ENCODE results near the gene KCNMA1. TPM values are rescaled to one million over a fixed set of nuclear protein-coding genes. Genes with fewer than 3 reads are reported as not detected.
A peak's percentile ranks its signal among the peaks of the same experiment; 100 is the strongest.
"Not testable (repeated sequence)": the region's sequence is repeated elsewhere in the genome, so short reads cannot be mapped to it uniquely, and the experiment has no call there.

KCNMA1 gene
- total RNA-seq, 1 donor from 2014 or later, result 44.0 TPM

DNA sequence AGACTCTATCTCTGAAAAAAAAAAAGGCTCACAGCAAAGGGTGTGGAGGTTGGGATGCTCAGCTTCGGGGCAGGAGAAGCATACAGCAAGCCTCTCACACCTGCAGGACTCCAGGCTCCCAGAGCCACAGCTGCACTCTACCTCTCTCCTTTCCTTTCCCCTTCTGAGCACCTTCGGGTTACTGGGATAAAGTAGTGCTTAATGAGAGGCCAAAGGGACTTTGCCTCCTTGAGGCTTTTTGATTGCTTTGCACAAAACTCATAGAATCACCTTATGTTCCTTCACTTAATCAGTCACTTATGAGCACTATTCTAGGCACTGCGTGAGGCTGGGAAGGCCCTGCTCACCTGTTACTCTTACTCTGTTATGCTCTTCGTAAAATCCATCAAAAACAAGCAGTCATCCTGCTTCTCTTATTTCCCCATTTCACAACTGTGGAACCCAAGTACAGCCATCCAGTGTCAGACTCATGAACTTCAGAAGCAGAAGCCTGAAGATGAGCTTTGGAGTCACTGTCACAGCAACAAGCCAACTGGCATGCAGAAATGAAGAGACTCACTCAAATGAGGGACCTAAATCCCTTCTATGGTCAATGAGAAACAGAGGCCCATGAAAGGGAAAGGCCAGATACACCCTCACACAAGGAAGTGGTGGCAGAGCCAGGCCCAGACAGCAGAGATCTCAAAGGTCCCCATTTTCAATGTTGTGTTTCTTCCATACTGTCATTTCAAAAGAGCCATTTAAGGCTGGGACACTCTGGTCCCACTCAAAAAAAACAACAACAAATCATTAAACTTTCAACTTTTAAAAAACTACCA lies 205.4 kb downstream of the KCNMA1 start:
- ATAC-seq, result no peak
- DNase-seq (ENCODE audit: low spot score), result no peak

- DNase-seq (ENCODE audit: low spot score) (no peak), ATAC-seq (peak; percentile 63)
Measured at GRCh38 chr10:77431209-77431611, 206.4 kb downstream of the KCNMA1 start.

DNA sequence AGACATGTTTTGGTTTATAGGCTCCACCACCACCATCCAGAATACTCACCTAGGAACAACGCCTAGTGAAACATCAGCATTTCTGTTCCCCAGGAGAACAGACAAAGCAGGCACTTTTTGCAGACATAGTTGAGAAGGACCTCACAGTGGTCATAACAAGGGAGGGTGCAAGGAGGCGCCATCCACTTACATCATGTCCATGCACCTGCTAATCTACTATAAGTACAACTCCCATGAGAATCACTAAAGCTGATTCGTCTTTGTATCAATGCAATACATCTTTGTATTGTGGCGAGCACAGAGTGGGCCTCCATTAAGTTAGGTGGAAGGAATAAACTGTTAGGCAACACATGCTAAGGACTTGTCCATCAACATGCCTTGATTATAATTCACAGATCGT lies 207.1 kb downstream of the KCNMA1 start:
- ATAC-seq (no peak), DNase-seq (ENCODE audit: low spot score) (no peak)

DNA sequence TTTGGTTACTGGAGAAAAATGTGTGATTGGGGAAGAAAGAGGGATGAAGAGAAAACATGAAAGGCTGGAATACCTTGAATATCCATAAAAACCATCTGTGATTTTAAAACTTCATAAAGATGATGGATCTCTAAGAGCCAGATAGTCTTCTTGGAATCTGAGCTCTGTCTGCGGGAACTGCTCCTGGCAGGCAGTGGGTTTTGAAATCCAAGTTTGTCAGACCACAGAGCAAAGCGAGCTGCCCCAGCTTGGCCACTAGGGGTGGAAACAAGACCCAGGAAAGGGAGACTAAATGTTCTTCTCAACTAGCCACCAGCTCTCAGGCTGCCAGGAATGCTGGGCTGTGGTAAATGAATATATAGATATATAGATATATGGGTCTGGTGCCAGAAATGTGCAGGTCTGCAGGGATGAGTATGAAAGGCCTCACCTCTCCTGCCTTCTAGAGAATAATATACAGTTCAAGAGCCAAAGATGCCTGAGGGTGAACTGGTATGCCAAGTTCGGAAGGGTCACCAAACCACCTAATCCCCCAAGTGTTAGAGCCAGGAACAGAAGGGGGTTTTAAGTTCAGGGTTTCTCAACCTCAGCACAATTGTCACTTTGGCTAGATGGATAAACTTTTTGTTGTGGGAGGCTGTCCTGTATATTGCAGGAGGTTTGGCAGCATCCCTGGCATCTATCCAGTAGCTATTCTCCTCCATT lies 208.8 kb downstream of the KCNMA1 start:
- no peak for DNase-seq (ENCODE audit: low spot score)

GRCh38 chr10:77424257-77424656 lies 213.4 kb downstream of the KCNMA1 start:
- ATAC-seq, result no peak
- DNase-seq (ENCODE audit: low spot score), result no peak

More for the DNA sequence above, 208.8 kb downstream of the KCNMA1 start:
- peak; percentile 83 for ATAC-seq

DNA sequence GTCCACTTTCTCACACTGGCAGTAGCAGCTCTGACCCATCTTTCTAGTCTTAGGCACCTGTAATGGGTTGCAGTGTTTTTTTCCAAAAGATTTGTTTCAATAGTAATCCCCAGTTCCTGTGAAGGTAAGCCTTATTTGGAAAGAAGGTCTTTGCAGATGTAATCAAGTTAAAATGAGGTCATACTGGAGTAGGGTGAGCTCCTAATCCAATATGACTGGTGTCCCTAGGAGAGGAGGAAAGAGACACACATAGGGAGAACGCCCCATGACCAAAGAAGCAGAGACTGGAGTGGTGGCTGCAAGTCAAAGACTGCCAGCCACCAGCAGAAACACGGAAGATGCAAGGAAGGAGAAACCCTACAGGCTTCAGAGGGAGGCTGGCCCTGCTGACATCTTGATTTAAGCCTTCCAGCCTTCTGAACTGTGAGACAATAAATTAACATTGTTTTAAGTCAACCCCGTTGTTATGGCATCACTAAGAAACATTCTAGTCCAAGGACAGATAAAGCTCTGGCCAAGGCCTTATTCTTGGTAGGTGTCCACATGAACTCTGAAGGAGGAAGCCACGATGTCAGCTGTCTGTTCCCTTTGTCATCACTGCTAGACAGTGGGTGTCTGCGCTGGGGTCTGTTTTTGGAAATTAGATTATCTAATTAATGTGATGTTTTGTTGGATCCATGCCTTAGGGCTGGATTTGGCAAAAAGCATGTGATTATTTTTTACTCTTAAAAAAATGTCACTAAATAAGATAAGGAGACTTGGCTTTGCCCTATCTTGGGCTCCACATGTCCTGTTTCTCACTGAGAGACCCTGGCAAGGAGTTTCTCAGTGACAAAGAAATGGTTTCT lies 214.9 kb downstream of the KCNMA1 start:
- DNase-seq (ENCODE audit: low spot score) (no peak), ATAC-seq (no peak)

GRCh38 chr10:77421591-77421990 lies 216.0 kb downstream of the KCNMA1 start:
- DNase-seq (ENCODE audit: low spot score) (no peak), ATAC-seq (no peak)

DNA sequence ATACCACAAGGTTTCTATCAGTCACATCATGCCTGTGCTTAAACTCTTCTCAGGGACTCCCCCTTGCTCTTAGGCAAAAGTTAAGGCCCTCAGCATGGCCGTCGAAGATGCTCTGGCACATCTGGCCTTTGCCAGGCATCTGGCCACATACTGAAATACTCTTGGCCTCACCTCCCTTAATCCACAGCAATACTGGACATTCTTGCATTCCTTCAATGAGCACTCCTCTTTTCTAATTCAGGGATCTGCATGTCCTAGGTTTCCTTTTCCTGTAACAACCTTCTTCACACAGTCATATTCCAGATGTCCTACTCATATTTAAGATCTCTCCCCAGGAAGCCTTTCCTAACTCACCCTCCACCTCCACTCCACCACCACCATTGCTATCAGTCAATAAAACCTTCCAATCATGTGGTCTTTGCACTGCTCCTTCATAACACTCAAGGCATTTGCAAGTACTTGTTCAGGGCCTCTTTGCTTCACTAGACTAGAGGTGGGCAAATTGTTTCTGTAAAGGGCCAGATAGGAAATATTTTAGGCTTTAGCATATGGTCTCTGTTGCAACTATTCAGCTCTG lies 216.6 kb downstream of the KCNMA1 start:
- DNase-seq (ENCODE audit: low spot score) (no peak), ATAC-seq (no peak)

GRCh38 chr10:77419979-77420378 lies 217.6 kb downstream of the KCNMA1 start:
- DNase-seq (ENCODE audit: low spot score) (no peak), ATAC-seq (no peak)

DNA sequence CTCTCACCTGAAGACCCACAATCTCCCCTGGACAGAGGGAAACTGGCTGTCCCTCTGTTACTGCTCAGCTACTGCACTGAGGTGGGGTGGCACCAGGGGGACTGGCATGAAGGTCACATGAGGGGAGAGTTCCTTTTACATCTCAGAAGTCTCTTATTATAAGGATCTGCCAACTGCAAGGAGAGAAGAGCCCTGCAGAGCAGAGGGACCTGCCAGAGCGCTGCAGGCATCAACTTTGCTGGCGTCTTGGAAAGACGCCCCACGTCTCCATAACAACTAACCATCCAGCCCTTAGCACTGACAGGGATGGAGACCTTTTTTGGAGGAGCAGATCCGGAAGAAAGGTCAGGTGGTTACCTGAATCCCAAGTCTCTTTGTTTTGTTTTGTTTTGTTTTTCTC lies 218.6 kb downstream of the KCNMA1 start:
- DNase-seq (ENCODE audit: low spot score), result no peak
- no peak for ATAC-seq

- peak; percentile 51 for ATAC-seq
- no peak for DNase-seq (ENCODE audit: low spot score)
Measured at GRCh38 chr10:77417806-77418640, 219.6 kb downstream of the KCNMA1 start.

DNA sequence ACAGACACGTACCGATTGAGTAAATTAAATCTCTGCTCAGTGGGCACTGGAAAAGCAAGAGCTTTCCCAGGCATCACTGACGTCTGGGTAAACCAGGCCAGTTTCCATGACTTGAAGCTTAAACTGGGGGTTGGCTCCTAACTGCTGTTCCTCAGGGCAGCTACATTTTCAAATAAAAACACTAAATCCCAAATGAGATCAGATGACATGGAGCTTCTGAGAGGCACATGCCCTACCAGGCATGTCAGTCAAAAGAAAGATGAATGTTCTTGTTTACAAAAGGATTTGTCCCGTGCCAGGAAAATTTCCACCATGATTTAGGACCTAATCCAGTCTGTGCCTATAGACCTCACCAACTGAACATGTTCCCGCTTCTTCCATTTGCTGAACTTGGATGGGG lies 220.2 kb downstream of the KCNMA1 start:
- DNase-seq (ENCODE audit: low spot score) (no peak), ATAC-seq (no peak)

GRCh38 chr10:77416311-77417135 lies 221.1 kb downstream of the KCNMA1 start:
- ATAC-seq, result no peak

DNA sequence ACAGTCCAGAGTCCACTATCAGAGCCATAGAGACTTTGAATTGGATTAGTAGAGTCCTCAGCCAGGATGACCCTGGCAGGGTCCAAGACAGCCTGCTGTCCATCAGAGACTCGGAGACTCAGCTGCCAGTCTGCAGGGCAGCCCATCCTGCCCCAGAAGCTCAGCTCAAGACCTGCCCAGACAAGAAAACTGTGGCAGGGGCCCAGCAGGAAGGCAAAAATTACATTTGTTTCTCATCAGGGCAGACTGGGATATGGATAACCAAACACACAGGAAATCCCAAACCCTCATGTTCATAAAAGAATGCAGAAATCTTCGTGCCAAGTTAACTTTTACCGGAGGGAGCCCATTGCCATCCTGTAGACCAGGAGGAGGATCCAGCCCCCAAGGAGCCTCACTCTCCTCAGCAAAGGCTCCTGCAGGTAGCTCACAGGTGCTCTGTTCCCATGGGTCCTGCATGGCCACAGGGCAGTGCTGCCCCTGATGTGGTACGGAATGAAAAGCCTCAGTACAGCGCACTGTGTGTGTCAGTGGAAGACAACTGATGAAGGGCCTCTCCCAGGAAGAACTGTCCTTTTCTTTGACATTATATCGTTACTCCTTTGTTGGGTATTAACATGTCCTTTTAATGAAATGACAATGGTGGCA lies 222.2 kb downstream of the KCNMA1 start:
- no peak for DNase-seq (ENCODE audit: low spot score)
- no peak for ATAC-seq

More at GRCh38 chr10:77416311-77417135, 221.1 kb downstream of the KCNMA1 start:
- no peak for DNase-seq (ENCODE audit: low spot score)

DNA sequence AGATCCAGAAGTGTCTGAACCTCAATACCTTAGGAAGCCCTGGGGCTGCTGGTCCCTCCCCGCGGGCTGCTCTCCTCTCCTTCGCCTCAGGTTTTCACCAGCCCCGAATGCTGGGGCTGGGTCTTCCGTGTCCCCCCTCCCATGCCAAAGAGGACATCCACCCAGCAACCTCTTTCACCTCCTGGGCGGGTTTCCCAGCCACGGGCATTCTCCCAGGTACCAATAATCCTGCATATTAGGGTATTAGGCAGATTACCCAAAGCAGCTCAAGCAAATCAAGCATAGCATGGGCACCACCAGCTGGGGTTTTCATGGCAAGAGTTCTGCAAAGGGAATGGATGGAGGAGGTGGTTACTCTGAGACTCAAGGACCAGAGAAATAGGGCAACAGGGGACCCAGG lies 224.4 kb downstream of the KCNMA1 start:
- DNase-seq (ENCODE audit: low spot score) (no peak), ATAC-seq (no peak)

GRCh38 chr10:77412573-77413133 lies 225.0 kb downstream of the KCNMA1 start:
- ATAC-seq; DNase-seq (ENCODE audit: low spot score): not testable (repeated sequence)

DNA sequence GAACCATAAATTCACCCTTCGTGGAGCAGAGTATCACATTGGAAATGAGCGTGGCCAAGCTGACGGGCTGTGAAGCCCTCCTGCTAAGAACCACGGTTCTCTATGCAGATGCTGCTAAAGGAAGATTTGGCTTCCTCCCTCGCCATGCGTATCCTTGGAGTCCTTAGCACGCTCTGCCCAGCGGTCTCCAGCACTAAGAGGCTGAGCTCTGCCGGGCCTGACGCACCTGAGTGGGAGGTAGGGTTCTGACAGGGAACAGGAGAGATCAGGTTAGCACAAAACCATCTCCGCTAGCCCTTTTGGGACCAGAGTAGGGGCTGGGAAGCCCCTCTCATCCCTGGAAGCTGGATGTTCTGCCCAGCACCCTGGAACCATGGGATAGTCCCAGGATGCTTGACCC lies 225.8 kb downstream of the KCNMA1 start:
- DNase-seq (ENCODE audit: low spot score) (no peak), ATAC-seq (no peak)

DNA sequence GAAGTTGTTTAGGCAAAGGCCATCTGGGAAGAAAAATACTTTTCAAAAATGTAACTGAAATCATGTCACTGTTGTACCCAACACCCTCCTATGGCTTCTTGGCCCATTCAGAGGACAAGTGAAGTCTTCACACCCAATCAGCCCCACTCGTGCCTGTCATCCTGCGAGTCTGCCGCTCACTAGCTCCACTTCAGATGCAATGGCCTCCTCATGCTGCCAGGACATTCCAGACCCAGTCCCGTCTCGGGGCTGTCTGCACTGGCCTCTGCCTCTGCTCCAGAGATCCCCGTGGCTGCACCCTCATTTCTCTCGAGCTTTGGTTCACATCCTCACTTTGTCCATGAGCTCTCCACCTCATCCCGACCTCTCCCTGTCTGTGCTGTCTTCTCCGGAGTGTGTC lies 227.1 kb downstream of the KCNMA1 start:
- DNase-seq (ENCODE audit: low spot score) (no peak), ATAC-seq (no peak)
